Posterior cingulate gyrus (tissue), 11 donors: ENCODE results near the gene TNS3.

Source experiments
- DNase-seq, 10 donors: peaks; one replicate each; pipeline versions ENCODE4 v3.0.0 to v3.0.0-alpha.2; 2020 to 2021; ENCODE audit warnings: mixed read lengths in 3 of 10
- intact Hi-C: fragments of 100-400 bp; cut with DNase I; formaldehyde crosslinking; loops from one replicate; pipeline ENCODE4 v1.15.1; 2023

The TNS3 gene

DNA sequence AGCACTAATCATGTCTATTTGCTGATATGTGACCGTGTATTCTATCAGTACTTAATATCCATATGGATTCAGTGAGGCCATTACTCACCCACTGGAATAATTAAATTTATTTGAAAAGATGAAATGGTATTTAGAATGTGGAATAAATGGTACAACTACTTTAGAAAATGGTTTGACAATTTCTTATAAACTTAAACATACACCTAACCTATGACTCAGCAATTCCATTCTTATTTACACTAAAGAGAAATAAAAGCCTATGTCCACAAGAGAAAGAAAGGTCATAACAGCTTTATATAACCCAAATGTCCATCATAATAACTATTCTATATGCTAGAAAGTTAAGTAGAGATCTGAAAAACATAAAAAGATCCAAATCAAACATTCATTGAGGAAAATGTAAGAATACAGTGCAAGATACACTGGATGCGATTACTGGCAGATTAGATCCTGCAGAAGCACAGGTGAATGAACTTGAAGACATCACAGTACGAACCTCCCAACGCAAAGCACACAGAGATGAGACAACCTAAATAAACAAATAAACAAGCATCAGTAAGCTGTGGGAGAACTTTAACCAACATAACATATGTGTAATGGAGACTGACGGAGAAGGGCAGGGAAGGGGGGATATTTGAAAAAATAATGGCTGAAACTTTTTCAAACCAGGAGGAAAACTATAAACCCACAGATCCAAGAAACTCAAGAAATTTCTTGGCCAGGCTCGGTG is 51.9 kb downstream of the TNS3 start:
- intact Hi-C loops: no loop called here
- DNase-seq: peak in 1 of 10 donors; percentile 1

DNA sequence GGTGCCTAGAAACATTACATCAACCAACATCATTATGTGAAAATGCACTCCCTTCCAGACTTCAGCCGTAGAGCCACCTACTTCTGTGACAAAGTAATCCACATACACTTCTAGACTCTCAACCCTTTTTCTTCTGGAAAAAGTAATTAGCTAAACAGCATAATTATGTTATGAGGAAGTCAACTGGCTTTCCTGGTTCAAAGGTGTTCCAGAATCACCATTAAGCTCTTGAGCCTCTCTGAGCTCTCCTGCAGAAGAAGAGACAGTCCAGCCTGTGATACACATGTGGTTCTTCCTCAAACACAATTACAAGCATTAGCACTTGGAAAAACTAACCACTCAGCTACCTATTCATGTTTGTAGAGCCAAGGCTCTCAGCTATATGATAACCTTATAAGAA is 52.5 kb downstream of the TNS3 start:
- intact Hi-C loops: no loop called here
- no peak for DNase-seq

DNA sequence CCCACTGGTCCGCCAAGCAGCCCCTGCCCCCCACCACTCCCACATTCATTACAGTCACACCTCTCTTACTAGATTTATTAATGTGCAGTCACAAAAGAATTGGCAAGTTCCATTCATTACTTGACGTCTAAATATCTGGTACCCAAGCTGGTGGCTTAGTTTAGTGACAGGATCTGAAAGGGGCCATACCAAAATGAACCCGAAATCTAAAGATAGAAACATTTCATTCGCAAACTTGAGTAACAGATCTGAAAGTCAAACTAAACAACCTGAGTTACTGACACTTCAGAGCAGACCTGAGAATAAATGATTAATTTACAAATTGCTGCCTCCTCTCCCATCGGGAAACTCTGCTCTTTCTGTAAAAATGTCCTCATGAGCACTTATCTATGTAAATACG is 53.4 kb downstream of the TNS3 start:
- intact Hi-C loops: no loop called here
- no peak for DNase-seq

DNA sequence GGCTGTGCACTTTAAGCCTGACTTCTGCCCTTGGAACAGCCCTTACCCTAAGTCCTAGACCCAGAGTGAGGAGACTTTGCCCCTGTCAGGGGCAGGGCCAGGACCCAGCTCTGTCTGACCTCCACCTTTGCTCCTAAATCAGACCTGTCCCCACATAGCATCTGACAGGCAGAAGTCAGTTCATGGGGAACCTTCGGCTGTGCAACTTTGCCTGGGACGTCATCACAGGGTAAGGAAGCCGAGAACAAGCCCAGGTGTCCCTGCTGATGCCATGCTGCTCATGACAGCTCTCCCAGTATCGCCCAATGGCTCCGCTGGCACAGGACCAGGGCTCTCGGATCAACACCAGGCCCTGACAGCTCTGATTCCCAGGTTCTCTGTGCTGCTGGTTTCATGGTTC is 55.4 kb downstream of the TNS3 start:
- DNase-seq: peak in 3 of 10 donors; percentile 20 to 63 (median 55)
- intact Hi-C loops: no loop called here

DNA sequence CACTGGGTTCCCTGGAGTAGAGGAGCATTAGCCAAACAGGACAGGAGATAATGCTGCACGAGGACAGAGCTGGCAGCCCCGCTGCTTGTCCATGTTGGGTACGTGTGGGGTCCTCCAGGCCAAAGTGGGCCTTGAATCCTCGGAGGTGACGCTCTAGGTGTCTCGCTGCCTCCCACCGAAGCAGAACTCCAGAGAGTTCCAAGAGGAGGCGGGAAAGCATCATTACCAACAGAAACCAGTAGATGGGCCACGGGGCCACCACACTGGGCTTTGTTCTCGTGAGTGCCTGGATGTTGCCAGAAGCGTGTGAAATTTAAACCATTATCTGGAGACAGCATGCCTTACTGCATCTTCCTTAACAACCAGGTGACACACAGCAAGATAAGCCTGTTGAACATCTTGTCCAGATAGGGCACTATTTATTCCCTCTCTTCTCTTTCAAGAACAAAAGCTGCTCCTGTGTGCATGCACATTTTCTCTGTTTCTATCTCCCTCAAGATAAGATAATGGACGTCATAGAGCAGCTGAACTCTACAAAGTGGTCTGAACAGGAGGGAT is 56.8 kb downstream of the TNS3 start:
- intact Hi-C loops: no loop called here
- DNase-seq: peak in 3 of 10 donors; percentile 24 to 43 (median 33)

DNA sequence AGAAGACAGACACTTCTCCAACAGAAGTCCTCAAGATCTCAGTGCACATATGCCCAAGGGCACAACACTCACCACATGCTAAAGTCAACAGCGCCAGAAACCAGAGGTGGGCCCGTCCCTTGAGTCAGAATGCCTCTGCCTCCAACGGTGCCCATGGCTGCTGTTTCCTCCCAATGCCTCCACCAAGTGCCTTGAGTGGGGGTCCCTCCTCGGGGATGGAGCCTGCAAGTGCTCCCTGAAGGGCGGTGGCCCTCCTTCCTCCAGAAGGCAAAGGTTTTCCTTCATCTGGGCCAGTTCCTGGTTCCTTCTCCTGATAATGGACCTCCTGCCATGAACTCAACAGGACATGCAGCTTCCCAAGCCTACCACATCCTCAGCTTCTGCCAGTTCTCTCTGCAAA is 58.5 kb downstream of the TNS3 start:
- intact Hi-C loops: no loop called here
- peak in 3 of 10 donors; percentile 27 to 59 (median 33) for DNase-seq

DNA sequence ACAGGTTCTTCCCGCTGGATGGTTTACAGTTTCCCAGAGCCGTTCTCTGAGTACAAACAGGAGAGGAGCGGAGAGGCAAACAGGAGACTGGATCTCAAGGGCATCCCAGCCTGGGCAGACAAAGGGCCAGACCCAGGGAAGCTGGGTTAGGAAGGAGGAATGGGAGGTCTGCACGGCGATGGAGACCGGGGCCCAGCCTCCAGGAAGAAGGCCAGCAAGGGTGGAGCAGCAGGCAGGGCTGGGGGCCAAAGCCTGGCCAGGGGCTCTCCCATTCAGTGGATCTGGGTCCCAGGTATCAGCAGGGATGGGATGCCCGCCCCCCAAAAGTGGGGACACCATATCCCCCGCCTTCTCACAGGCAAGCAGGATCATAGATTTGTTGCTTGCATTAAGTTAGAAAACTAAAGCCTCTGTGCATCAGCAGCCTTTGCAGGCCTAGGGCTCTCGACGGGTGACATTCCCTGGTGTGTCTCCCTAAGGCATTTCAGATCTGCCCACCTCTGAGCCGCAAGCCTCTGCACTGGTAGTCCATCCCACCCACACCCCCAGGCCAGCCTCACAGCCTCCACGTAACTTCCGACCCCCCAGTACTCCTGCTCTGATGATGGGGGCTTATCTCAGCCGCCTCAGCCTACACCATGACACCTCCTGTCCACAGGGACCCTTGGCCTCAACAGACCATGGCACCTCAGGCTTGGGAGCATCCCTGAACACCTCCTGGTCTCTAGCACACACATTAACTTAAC is 59.9 kb downstream of the TNS3 start:
- intact Hi-C loops: no loop called here
- peak in 3 of 10 donors; percentile 41 to 75 (median 67) for DNase-seq

DNA sequence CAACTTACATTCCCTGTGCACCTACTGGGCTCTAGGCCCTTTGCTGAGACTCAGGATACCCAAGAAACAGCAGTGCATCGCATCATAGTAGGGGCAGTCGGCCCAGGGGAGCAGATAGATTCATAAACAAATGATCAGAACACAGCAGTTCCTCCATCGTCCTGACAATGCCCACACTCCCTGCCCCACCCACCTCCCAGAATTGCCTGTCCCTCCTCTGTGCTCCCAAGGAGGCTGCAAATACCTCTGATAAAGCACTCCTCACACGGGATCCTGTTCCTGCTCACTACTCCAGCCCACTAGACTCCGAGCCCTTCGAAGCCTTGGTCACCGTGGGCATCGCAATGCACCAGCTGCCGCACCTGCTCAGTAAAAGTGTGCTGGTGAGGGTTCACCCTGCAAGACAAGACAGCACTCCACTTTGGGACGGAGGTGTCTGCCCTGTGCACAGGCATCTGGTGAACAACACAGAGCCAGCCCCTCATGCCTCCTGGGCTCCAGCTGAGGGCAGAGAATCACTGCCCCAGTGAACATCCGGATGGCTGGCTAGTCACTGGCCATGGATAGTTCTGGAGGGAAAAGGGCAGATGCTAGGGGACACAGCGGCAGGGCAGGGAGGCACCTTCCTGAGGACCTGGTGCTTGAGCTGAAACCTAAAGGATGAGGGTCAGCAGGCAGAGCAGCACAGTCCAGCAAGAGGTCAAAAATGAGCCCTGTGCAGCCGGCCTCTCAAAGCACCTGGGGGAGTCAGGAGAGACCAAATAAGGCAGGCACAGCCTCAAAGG is 60.7 kb downstream of the TNS3 start:
- peak in 3 of 10 donors; percentile 39 to 61 (median 51) for DNase-seq
- intact Hi-C loops: no loop called here

DNA sequence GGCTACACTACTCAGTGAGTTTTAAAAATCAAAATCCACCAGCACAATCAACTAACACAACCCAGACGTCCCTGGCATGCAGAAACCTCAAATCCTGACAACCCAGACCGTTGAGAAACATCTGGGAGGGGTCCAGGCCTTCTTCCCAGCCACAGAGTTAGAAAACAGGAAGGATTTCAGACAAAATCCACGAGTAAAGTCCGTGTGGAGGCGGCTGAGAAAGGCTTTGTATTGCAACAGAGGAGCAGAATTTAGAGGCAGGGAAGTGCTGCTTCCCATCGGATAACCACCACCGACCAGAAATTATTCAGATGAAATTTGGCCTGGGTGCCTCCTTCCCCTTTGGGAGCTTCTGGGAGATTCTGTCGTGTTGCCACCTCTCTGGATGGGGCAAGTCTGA is 61.5 kb downstream of the TNS3 start:
- intact Hi-C loops: no loop called here
- DNase-seq: peak in 2 of 10 donors; percentile 3 to 43

DNA sequence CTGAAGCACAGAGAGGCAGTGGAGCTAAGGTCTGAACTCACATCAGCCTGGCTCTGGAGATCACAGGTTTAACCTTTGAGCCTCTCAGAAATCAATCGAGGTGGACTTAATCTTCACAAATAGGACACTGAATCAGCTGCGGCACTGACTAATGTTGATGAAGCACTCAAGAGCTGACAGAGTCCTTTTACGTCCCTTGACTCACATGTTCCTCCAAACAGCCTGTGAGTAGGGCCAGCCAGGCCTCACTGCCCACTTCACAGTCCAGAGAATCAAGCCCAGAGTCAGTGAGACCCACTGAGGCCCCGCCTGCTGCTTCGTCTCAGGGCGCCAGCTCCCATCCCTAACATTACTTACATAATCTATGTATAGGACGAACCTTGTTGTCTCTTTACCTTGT is 63.1 kb downstream of the TNS3 start:
- DNase-seq: peak in 3 of 10 donors; percentile 14 to 61 (median 41)
- intact Hi-C loops: no loop called here

DNA sequence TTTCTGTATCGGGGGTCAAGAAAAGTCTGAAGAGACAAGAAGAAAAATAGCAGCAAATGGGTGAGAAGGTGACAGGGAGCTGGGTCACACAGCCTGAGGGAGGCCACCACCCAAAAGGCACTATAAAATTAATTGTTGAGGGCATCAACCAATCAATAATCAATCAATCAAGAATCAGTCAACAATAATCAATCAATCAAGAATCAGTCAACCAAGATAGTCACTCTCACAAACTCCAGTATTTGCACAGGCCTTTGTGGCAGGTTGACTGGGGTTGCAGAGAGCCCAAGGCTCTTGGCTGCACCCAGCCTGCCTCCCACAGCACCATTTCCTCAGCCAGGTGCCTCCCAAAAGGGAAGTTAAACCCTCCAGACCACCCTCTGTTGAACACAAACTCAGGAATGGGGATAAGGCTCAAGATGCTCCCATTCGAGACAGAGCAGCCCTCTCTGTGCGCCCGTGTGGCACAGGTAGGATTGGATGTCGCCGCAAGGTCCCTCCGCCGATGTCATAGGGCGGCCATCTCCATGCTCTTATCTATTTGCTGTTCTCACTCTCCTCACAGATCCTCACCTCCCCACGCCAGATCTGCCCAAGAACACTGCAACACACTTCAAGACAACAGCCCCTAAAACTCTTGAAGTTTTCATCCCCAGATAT is 64.0 kb downstream of the TNS3 start:
- DNase-seq: peak in 3 of 10 donors; percentile 16 to 57 (median 33)
- intact Hi-C loops: no loop called here

DNA sequence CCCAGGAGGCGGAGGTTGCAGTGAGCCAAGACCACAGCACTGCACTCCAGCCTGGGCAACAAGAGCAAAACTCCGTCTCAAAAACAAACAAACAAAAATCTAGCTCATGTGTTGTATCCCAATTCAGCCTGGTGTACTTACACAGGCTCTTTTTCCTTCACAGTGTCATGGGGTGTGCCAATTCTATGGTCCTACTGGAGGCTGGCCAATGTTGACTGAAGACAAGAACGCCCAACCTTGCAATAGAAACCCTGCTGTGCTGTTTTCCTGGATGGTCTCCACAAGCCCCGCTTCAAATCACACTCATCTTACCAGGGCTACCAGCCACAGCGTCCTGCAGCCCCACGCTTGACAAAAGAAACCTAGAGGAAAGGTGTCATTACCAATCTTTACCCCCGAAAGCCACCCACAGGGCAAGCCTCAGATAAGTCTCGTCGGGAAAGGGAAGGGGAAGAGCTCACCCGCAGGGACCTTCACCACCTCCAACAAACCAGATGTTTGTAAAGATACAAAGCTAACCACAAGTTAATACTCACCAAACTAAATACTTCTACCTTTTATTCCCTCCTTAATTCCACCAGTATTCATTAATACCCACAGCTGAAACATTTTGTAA is 64.8 kb downstream of the TNS3 start:
- DNase-seq: peak in 3 of 10 donors; percentile 11 to 34 (median 19)
- intact Hi-C loops: no loop called here

DNA sequence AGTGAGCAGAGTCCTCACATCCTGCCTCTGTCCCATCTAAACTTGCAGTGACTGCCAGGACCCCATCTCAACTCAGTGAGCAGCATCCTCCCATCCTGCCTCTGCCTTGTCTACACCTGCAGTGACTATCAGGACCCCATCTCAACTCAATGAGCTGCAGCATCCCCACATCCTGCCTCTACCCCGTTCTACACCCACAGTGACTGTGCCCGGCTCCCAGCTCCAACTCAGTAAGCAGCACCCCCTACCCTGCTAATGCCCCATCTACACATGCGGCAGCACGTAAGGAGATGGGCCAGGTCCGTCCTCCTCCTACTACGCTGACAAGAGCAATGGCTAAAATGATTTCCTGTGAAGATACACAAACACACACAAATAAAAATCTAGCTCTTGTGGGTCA is 65.5 kb downstream of the TNS3 start:
- intact Hi-C loops: no loop called here
- DNase-seq: peak in 3 of 10 donors; percentile 31 to 35 (median 35)

DNA sequence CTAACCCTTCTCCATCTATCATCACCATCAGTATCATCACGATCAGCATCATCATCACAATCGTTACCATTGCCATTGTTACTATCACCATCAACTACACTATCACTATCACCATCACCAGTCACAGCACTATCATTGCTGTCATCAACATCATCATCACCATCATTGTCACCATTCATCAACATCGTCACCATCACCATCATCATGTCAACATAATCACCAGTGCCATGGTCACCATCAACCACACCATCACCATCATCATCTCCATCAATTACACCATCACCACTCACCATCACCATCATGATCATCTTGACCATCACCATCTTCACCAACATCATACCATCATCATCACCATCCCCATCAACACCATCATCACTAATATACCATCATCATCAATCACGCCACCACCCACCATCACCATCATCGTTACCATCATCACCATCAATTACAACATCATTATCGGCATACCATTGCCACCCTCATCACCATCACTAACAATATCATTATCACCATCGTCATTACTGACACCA is 66.5 kb downstream of the TNS3 start:
- intact Hi-C loops: no loop called here
- DNase-seq: no peak

DNA sequence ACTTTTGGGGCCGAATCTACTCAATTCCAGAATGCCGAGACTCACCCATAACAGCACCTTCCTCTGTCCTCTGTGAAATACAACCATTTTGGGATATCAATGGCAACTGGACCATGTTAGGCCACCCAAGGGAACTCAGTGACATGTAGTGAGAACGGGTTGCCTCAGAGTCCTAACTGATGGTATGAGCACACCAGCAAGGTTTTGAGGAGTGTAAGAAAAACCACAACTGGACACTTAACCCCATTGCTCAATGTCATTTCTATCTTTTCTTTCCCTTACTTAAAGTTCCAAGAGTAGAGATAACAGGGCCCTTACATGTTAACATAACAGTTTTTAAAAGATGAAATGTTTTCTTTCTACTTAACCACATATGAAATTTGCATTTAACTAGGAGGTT is 67.1 kb downstream of the TNS3 start:
- intact Hi-C loops: no loop called here
- no peak for DNase-seq

DNA sequence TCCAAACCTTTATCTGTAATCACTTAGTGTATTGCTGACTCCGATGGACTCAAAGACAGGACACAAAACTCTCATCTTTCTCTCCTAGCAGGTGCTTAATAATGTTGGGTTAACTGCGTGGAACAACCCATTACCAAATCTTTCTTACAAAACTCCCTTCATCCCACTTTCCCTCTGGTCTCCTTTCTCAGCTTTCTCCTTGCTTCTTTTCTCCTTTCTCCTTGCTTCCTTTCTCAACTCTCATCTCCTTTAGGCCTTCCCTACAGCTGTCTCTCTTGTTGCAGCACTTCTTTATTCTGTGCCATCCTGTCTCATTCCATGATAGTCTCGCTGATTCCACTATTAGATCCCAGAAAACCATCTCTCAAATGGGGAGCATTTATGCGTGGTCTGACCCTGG is 67.5 kb downstream of the TNS3 start:
- intact Hi-C loops: no loop called here
- no peak for DNase-seq

DNA sequence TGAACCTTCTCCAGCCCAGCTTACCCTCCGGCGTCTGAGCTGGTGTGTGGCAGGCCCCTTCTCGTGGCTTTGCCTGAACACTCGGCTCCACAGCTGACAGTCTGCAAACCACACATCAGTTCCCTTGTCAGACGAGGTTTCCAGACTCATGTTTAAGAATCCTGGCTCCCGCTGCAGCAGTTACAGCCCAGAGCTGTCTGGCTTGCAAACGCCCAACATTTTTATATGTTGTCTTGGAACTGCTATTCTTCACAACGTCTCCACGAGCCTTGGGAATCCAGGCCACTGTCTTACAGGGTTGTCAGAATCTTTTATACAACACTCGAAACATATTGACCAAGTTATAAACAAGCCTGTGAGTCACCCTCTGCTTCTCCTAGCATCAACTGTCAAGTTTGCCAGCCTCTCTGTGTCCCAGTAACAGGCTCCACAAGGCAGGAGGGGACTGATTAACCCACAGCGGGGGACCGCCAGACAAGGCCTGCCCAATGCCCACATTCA is 68.1 kb downstream of the TNS3 start:
- peak in 4 of 10 donors; percentile 32 to 80 (median 60) for DNase-seq
- intact Hi-C loops: no loop called here

DNA sequence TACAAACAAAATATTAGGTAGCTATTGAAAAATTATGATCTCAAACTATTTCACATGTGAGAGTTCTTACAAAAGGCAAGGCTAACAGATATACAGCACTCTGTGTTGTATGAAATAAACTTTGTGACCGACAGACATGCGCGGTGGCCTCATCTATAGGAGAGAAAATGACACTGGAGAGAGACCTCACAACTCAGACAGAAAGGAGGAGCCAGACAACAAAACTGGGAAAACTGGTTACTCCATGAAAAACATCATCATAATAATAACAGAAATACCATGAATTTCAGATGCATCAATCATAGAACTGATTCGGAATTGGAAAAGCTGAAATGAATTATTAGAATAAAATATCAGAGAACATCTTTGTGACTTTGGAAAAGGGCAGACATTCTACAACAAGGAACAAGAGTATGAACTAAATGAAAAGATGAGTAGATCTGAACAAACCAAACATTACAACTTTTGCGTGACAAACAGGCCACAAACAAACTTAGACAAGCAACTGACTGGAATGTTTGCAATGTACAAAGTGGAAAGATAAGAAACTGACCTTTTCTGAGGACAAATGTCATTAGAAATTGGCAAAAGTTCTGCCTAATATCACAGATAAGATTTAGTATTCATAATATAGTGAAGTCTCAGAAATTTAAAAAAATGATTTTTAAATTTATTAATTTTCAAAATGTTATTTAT is 69.3 kb downstream of the TNS3 start:
- intact Hi-C loops: no loop called here
- DNase-seq: no peak
